ENCODE results near the gene GNRH2. TPM values are rescaled to one million over a fixed set of nuclear protein-coding genes. Genes with fewer than 3 reads are reported as not detected.
"Not testable (repeated sequence)": the region's sequence is repeated elsewhere in the genome, so short reads cannot be mapped to it uniquely, and the experiment has no call there.

Gene GNRH2
- total RNA-seq, 1 experiment from 2014 or later: not detected

DNA sequence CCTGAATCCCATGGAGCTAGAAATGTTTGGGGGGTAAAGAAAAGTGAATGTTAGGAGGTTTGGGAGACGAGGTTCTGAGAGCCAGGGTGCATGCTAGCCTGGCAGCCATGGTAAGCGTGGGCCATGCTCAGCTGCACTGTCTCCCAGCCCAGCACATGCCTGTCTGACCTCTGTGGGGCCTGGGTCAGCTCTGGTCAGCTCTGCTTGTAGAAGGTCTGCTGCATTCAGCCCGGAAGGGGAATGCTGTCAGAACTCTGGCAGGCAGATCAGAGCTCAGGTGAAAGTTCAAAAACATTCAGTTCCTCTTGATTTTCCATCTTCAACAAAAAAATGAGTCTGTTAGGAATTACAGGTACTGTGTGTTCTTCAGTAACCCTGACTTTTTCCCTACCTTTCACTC is 5.8 kb upstream of the GNRH2 start:
- DNase-seq: no peak
- no peaks in the 10 kb centered on the region for H3K9me3 ChIP-seq
- H3K4me3 ChIP-seq: no peak overlapping the region
- H3K36me3 ChIP-seq: no peaks in the 10 kb centered on the region; the same call in 1 of the 2 replicates
- H3K27me3 ChIP-seq: no peaks in the 10 kb centered on the region

DNA sequence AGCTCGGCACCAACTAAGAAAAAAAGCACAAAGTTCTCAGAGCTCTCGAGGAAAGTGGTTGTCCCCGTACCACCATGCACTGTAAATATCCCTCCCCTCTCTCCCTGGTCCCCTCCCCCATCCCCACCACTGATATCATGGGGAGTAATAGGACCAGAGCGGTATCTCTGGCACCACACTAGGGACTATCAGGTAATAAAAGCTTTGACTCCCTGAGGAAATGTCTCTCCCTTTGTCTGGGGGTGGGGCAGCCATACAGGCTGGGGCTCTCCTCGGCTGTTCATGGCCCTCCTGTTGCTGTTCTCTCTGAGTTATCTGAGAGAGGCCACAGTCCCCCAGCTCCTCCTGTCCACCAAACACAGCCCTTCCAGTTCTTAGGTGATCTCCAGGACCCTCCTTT is 5.0 kb upstream of the GNRH2 start:
- no peaks in the 10 kb centered on the region for H3K9me3 ChIP-seq
- no peak for DNase-seq
- H3K36me3 ChIP-seq: no peaks in the 10 kb centered on the region; the same call in 1 of the 2 replicates
- no peak overlapping the region for H3K4me3 ChIP-seq
- no peaks in the 10 kb centered on the region for H3K27me3 ChIP-seq

DNA sequence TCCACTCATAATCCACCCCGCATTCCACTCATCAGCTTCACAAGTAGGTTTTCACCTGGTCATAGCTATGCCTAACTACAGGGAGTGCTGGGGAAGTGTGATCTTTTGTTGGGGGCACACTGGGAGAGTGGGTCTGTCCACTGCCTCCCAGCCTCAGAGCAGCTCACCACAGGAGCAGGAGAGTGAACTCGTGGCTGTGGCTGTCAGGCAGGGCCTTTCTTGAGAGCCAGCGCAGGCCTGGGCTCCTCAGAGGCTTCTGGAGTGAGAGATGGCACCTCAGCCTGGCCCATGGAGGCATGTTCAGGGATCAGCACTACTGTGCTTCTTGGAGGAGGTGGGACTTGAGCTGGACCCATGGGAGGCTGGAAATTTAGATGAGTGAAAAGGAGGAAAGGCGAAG is 4.0 kb upstream of the GNRH2 start:
- Histone ChIP-seq H3K27me3 (no peaks in the 10 kb centered on the region), H3K9me3 (no peaks in the 10 kb centered on the region), H3K4me3 (no peak overlapping the region), H3K36me3 (no peaks in the 10 kb centered on the region; the same call in 1 of the 2 replicates)
- no peak for DNase-seq

DNA sequence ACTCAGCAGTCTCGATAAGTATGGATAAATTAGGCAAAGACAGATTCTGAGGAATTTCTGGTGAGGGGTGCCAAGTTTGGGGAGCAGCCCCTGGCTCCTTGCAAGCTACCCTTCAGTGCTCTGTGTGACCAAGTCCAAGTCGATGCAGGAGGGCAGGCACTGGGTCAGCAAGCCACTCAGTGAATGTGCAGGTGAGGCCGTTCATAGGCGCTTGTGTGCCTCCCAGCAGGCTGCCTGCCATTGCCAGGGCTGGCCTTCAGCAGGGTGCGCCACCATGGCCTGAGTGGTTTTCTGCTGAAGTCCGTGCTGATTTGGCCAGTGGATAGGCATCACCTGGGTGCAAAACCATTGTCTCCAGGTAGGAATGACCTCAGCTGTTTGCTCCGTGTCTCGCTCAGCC is 3.3 kb upstream of the GNRH2 start:
- Histone ChIP-seq H3K9me3 (no peaks in the 10 kb centered on the region), H3K27me3 (no peaks in the 10 kb centered on the region), H3K4me3 (no peak overlapping the region), H3K36me3 (no peaks in the 10 kb centered on the region; the same call in 1 of the 2 replicates)
- DNase-seq: no peak

DNA sequence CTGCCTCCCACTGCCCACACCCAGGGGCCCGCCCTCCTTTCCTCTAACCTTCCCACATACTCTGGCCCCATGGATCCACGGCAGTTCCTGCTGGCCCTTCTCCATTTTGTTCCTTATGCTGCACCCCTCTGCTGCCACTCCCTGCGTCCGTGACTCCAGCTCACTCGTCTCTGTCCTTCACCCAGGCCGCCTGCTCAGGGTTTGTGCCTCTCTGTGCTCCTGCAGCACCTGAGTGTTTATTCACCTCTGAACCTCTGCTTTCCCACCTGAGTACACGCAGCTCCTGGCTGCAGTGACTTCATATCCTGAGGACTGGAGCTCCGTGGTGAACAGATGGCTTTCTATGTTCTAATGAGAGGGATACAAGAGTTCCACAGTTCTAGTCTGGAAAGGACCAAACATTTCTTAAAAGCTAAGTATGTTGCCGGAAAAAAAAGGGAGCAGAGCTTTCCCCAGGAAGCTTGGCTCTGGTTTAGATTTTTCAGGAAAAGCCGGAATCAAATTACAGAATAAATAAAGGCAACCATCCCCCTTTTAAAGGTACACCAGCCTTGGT is 1.5 kb upstream of the GNRH2 start:
- DNase-seq: no peak
- Histone ChIP-seq H3K4me3 (no peak overlapping the region), H3K27me3 (no peaks in the 10 kb centered on the region), H3K9me3 (no peaks in the 10 kb centered on the region), H3K36me3 (no peaks in the 10 kb centered on the region)

DNA sequence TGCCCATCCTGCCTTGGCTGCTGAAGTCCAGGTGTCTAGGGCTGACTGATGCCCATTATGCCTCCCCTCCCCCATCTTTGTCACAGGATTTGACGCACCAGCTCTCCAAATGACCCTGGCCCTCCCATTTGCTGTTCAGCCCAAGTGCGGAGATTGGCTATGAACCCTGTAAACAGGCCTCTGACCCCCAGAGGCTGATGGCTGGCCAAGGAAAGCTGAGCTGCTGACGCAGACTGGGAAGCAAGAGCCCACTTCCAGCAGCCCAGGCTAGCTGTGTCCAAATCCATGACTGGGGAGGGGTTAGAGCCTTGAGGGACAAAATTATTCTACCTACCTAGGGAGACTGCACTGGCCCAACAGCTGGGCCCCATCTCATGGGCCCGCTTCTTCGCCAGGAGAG is 797 bp upstream of the GNRH2 start:
- Histone ChIP-seq H3K27me3 (no peaks in the 10 kb centered on the region), H3K9me3 (no peaks in the 10 kb centered on the region), H3K36me3 (no peaks in the 10 kb centered on the region), H3K4me3 (no peak overlapping the region)
- no peak for DNase-seq

DNA sequence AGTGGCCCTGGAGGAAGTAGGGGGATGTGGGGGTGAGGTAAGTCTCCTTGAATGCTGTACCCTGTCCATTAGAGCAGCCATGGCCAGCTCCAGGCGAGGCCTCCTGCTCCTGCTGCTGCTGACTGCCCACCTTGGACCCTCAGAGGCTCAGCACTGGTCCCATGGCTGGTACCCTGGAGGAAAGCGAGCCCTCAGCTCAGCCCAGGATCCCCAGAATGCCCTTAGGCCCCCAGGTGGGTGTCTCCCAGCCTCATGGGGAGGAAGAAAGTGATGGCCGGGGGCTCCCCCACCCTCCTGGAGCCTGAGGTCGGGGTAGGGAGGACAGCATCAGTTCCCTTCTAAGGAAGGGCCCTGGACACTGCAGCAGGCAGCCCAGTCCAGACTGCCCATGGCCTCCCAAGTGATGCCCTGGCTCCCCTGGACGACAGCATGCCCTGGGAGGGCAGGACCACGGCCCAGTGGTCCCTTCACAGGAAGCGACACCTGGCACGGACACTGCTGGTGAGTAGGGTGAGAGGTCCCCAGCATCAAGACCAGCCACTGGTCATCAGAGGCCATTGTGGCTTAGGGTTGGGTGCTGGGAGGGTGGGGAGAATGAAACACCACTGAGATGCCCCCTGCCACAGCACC is 1.0 kb downstream of the GNRH2 start:
- H3K27me3 ChIP-seq: no peaks in the 10 kb centered on the region
- peaks cover 7% of the 10 kb centered on the region for H3K36me3 ChIP-seq
- H3K4me3 ChIP-seq: no peak overlapping the region
- no peak for DNase-seq
- H3K9me3 ChIP-seq: no peaks in the 10 kb centered on the region

DNA sequence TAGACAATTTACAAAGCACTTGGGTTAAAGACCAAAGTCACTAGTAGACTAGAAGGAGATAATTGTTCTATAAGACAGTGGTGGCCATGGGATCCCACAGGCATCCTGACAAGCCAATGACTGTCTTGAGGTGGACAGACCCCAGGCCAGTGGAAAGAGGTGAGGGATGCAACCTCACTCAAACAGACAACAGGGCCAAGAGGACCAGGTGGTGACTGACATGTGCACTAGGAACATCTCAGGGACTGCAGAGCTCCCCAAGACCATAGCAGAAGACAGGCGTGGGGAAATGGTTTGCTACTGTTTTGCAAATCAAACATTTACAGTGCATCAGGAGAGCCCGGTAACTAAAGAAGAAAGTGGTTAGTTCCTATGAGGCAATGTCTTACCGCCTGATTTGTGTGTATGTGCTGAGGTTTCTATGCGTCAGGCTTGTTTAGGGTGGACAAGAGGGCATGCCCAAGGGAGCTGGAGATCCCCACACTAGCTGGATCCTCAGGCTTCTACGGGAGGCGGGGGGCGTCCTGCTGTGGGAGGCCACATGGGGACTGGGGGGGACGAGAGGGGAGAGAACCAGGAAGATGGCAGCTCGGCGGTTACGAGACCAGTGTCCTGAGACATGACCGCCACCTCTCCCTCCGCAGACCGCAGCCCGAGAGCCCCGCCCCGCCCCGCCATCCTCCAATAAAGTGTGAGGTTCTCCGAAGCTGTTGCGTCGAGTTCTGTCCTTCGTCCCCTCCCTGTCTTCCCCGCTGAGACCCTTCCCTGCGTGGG is 1.8 kb downstream of the GNRH2 start:
- DNase-seq: peak; percentile 44
- H3K4me3 ChIP-seq: peak overlapping the region; percentile 71
- no peaks in the 10 kb centered on the region for H3K27me3 ChIP-seq
- peaks cover 7% of the 10 kb centered on the region for H3K36me3 ChIP-seq
- no peaks in the 10 kb centered on the region for H3K9me3 ChIP-seq

DNA sequence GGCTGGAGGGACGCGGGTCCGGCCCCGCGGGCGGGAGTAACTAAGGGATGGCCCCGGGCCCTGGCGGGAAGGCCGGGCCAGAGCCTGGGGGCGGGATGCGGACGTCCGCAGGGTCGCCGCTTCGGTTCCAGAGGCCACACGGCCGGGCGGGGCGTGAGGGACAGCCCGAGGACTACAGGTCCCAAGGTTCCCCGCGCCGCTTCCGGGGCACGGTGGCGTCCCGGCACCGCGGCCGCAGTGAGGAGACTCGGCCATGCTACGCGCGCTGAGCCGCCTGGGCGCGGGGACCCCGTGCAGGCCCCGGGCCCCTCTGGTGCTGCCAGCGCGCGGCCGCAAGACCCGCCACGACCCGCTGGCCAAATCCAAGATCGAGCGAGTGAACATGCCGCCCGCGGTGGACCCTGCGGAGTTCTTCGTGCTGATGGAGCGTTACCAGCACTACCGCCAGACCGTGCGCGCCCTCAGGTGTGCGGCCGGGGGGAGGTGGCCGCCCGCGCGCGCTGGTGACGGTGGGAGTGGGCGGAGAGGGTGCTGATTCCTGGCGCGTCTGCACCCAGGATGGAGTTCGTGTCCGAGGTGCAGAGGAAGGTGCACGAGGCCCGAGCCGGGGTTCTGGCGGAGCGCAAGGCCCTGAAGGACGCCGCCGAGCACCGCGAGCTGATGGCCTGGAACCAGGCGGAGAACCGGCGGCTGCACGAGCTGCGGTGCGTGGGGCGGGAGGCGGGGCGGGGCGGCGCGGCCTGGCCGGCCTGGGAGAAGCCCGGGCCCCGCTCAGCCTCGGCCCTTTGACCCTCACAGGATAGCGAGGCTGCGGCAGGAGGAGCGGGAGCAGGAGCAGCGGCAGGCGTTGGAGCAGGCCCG is 2.6 kb downstream of the GNRH2 start, which contains the start of gene MRPS26:
MRPS26 (plus strand) TSS at position 237 of the 861 bp plus-strand sequence; CDS start at position 254, 17 bp downstream.
- no peaks in the 10 kb centered on the region for H3K27me3 ChIP-seq
- no peaks in the 10 kb centered on the region for H3K9me3 ChIP-seq
- DNase-seq: peak; percentile 78
- peaks cover 7% of the 10 kb centered on the region for H3K36me3 ChIP-seq
- H3K4me3 ChIP-seq: peak within 1 kb of the TSS; percentile 71

DNA sequence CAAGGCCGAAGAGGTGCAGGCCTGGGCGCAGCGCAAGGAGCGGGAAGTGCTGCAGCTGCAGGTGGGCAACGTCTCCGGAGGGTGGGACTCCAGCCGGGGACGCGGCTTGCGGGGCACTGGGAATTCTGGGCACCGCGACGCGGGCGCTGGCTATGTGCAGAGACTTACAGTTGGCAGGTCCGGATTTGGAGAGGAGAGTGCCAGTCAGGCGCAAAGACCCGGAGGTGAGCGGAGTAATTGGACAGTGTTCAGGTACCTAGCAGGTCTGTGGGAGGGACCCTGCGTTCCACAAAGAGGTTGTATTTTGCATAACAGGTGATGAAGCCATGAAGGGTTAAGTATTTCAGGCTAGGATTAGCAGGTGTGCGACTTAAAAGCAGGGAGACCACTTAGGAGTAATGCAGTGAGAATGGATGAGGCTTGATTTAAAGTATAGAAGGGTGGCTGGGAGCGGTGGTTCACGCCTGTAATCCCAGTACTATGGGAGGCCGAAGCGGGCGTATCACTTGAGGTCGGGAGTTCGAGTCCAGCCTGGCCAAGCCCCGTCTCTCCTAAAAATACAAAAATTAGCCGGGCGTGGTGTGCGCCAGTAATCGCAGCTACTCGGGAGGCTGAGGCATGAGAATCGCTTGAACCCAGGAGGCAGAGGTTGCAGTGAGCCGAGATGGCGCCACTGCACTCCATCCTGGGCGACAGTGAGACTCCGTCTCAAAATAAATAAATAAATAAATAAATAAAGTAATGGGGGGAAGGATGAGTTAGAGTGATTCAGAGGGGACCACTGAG is 3.4 kb downstream of the GNRH2 start:
- no peaks in the 10 kb centered on the region for H3K9me3 ChIP-seq

DNA sequence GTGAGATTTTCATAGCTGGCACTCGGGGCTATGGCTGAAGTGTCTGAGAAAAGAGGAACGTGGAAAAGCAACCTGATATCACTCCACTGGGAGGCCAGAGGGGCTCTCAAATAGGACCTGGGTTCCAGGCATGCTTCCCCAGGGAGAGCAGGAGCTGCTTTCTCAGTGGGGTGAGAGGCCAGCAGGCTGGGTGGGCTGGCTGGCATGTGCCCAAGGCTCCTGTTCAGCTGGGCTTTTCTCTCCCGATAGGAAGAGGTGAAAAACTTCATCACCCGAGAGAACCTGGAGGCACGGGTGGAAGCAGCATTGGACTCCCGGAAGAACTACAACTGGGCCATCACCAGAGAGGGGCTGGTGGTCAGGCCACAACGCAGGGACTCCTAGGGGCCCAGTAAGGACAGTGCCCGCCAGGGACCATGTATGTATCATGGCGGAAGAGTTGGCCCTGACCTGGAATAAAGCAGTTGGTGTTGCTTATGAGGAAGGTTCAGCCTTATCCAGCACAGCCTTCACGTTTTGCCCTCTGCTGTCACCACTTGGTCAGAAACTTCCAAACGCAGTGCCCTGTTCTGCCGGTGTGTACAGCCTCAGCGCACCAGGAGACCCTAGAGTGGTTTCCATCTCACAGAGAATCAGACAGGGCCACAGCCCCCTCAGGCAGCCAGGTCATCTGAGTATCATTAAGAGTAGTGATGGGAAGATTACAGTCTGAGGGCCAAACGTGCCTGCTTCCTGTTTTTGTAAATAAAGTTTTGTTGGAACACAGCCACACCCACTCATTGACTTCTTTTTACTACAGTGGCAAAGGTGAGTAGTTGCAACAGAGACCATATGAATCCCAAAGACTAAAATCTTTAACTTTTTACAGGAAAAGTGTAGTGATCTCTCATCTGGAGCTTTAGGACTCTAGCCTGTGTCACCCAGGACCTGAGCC is 4.3 kb downstream of the GNRH2 start:
- Histone ChIP-seq H3K27me3 (no peaks in the 10 kb centered on the region), H3K4me3 (no peak overlapping the region), H3K9me3 (no peaks in the 10 kb centered on the region), H3K36me3 (peaks cover 7% of the 10 kb centered on the region)
- DNase-seq: no peak

More for the DNA sequence above, 3.4 kb downstream of the GNRH2 start:
- H3K4me3 ChIP-seq: peak overlapping the region; percentile 71
- no peaks in the 10 kb centered on the region for H3K27me3 ChIP-seq
- H3K36me3 ChIP-seq: peaks cover 7% of the 10 kb centered on the region
- no peak for DNase-seq

DNA sequence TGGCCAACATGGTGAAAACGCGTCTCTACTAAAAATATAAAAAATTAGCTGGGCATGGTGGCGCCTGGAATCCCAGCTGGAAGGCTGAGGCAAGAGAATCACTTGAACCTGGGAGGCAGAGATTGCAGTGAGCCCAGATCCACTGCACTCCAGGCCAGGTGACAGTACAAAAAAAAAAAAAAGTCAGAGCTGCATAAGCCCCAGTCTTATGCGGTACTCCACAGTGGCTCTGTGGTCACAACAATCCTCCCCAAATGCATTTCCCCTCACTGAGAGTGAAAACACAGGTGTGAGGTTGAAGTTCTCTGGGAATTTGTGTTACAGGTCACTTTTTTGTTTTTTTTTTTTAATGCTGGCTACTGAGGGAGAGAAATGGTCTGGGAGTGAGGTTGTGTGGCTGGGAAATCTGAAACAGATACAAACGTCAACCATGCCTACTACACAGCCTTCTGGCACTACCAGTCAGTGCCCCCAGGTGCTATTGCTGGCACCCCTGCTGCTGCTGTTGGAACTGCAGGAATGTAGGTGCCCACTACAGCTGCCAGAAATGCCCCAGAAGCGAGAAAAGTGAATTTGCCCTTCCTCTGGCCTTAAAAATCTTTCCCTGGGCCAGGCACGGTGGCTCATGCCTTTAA is 8.1 kb downstream of the GNRH2 start:
- Histone ChIP-seq H3K36me3 (peaks cover 7% of the 10 kb centered on the region), H3K9me3 (no peaks in the 10 kb centered on the region), H3K27me3 (no peaks in the 10 kb centered on the region), H3K4me3 (no peak overlapping the region)
- DNase-seq: no peak

DNA sequence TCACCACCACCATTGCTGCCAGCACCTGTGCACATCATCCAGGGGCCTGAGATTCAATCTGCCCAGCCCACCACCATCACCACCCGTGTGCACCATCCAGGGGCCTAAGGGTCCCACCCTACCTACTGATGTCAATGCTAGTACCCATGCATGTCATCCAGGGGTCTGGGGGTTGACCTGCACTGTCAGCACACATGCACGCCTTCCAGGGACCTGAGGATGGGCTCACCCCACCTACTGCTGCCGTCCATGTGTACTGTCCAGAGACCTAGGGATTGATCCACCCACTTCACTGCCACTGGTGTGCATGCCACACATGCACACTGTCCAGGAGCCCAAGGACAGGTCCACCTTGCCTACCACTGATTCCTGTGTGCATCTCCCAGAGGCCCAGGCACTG is 16.1 kb downstream of the GNRH2 start:
- H3K9me3 ChIP-seq: no peaks in the 10 kb centered on the region
- no peaks in the 10 kb centered on the region for H3K36me3 ChIP-seq
- no peak for DNase-seq
- H3K4me3 ChIP-seq: no peak overlapping the region
- H3K27me3 ChIP-seq: no peaks in the 10 kb centered on the region

DNA sequence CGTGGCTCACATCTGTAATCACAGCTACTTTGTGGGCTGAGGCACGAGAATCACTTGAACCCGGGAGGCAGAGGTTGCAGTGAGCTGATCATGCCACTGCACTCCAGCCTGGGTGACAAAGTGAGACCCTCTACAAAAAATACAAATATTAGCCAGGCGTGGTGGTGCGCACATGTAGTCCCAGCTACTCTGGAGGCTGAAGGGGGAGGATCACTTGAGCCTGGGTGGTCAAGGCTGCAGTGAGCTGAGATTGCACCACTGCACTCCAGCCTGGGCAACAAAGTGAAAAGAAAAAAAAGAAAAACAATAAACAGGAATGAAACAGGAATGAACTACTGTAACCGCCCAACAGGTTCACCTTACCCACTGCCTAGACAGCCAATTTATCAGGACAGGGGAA is 20.7 kb downstream of the GNRH2 start:
- H3K36me3 ChIP-seq, H3K9me3 ChIP-seq, DNase-seq, H3K27me3 ChIP-seq, H3K4me3 ChIP-seq: not testable (repeated sequence)

All from MG63 (cell line).